Testis (tissue), 3 donors: Measurements from ENCODE around the gene OSTN. TPM values are rescaled to one million over a fixed set of nuclear protein-coding genes. Genes with fewer than 3 reads are reported as not detected.

ENCODE experiments used
- DNase-seq: peaks from one replicate; pipeline ENCODE4 v3.0.0-alpha.2; 2019
- H3K27ac ChIP-seq, 2 donors: fragments of 200-600 bp; sonication (generic); one replicate each; pipeline ENCODE4 v1.5.1; 2019
- H3K27me3 ChIP-seq: fragments of 200-600 bp; sonication (generic); one replicate; pipeline ENCODE4 v1.5.1; 2019
- H3K36me3 ChIP-seq: fragments of 200-600 bp; sonication (generic); one replicate; pipeline ENCODE4 v1.5.1; 2017; ENCODE audit warnings: low read depth; ENCODE audit errors: missing control alignments
- H3K4me1 ChIP-seq: fragments of 200-600 bp; sonication (generic); one replicate; pipeline ENCODE4 v1.5.1; 2019
- H3K4me3 ChIP-seq, 2 donors: fragments of 200-600 bp; sonication (generic); one replicate each; pipeline ENCODE4 v1.5.1; 2017 to 2019
- H3K9me3 ChIP-seq: fragments of 200-600 bp; sonication (generic); one replicate; pipeline ENCODE4 v1.5.1; 2017
- POLR2A ChIP-seq: fragments of 450-650 bp; IDR thresholded peaks from one replicate; pipeline ENCODE4 v1.6.1; 2017; ENCODE audit warnings: antibody characterized with exemption, mild to moderate bottlenecking, moderate library complexity
- WGBS, 2 donors: methylation state at CpG; one replicate each; pipeline ENCODE4 v1.1.5; 2018; 5-methylcytosine and 5-hydroxymethylcytosine counted together
- intact Hi-C: fragments of 100-400 bp; cut with DNase I; formaldehyde crosslinking; loops from one replicate; pipeline ENCODE4 v1.15.1; 2023; ENCODE audit warnings: low total_unique reads
- polyA plus RNA-seq: library from polyadenylated mRNA; stranded (reverse); fragments of 350-450 nt; fragmentation: Illumina TruSeq; extraction: RNeasy Lipid Tissue Mini Kit (QIAGEN cat#74804); gene quantifications from one replicate; pipeline ENCODE4 v1.2.3, GENCODE V29; 2014; ENCODE audit warnings: low read depth, low replicate concordance; ENCODE audit not compliant: insufficient read depth
- total RNA-seq, 2 donors: library from RNA; depleted of rRNA; stranded (reverse); fragments of >200 nt; gene quantifications; one replicate each; pipeline ENCODE4 v1.2.3, GENCODE V29; 2016
- TF ChIP-seq, protein P1 (sequence below), 3 experiments: fragments of 450-650 bp in 2 of 3; fragments of 200-600 bp in 1 of 3; sonication (generic) in 1 of 3; IDR thresholded peaks; one replicate each; pipeline ENCODE4 v1.5.1; 2016 to 2019; ENCODE audit warnings: antibody characterized with exemption in 3 of 3, mild to moderate bottlenecking in 2 of 3, moderate library complexity in 1 of 3

The OSTN gene
- total and polyA plus RNA-seq, 3 donors from 2014 or later, result 0.16 TPM; not detected in 2

DNA sequence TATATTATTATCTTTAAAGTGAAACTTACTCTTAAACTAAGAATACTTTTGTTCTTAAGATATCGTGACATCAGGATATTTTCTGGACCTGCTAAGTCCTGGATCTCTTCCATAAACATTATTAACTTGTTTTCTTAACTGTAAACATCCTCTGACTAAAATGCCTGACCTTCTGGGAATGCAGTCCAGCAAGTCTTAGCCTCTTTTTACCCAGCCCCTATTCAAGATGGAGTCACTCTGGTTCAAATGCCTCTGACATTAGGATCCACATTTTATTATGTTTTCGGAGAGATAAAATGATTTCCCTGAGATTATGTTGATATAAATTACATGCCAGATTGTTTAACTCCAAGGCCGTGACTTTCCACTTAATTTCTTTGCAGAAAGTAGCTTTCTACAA lies 37.6 kb downstream of the OSTN start:
- H3K27ac ChIP-seq, result no peak overlapping the region
- no peak overlapping the region for H3K4me3 ChIP-seq
- no peaks in the 10 kb centered on the region for H3K4me1 ChIP-seq
- intact Hi-C loops, result no loop called here
- TF ChIP-seq, protein P1, sequence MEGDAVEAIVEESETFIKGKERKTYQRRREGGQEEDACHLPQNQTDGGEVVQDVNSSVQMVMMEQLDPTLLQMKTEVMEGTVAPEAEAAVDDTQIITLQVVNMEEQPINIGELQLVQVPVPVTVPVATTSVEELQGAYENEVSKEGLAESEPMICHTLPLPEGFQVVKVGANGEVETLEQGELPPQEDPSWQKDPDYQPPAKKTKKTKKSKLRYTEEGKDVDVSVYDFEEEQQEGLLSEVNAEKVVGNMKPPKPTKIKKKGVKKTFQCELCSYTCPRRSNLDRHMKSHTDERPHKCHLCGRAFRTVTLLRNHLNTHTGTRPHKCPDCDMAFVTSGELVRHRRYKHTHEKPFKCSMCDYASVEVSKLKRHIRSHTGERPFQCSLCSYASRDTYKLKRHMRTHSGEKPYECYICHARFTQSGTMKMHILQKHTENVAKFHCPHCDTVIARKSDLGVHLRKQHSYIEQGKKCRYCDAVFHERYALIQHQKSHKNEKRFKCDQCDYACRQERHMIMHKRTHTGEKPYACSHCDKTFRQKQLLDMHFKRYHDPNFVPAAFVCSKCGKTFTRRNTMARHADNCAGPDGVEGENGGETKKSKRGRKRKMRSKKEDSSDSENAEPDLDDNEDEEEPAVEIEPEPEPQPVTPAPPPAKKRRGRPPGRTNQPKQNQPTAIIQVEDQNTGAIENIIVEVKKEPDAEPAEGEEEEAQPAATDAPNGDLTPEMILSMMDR (IDR thresholded peaks at IDR 0.05), result no peak
- no peak for TF ChIP-seq POLR2A
- no peaks in the 10 kb centered on the region for H3K9me3 ChIP-seq
- DNase-seq, result no peak
- H3K36me3 ChIP-seq, result no peaks in the 10 kb centered on the region
- no peaks in the 10 kb centered on the region for H3K27me3 ChIP-seq
- 75 to 80% methylated on average over 3 of the region's 3 CpGs for WGBS, 2 donors

DNA sequence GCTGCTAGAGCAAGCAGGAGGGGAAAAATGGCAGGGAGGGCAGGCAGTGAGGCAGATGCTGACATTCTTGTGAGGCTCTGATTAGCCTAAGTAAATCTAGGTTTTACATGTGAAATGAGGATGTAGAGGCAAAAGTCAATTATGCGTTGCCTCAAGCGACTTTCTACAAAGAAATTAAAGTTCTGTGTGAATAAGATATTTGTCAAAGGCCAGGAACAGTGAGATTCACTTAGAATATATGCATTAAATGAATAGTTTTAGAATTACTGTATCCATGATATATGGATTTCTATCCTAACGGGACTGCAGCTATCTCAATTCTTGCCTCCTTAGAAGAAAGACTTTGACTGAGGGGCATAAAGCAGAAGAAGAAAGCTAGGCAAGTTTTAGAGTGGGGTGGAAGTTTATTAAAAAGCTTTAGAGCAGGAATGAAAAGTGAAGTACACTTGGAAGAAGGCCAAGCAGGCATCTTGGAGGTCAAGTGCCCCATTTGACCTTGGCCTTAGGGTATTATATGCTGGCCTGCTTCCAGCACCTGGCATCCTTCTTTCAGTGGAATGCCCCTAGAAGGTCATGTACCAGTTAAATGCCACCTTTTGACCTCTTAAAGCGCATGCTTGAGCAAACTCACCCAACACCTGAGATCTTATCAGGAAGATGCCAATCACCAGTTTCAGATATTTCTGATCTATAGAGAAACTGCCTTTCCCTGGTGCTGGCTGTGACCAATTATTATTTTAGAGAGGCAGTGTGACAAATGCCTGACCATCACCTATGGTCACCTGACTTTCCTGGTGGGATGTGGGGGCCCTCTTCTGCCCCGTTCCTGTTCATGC lies 38.2 kb downstream of the OSTN start:
- H3K4me3 ChIP-seq, result no peak overlapping the region
- H3K27ac ChIP-seq, result no peak overlapping the region
- H3K36me3 ChIP-seq, result no peaks in the 10 kb centered on the region
- 88 to 89% methylated on average over 4 to 5 of the region's 5 CpGs for WGBS, 2 donors
- DNase-seq, result no peak
- H3K27me3 ChIP-seq, result no peaks in the 10 kb centered on the region
- no peaks in the 10 kb centered on the region for H3K4me1 ChIP-seq
- intact Hi-C loops, result no loop called here
- TF ChIP-seq POLR2A, result no peak
- TF ChIP-seq, protein P1 (IDR thresholded peaks at IDR 0.05), result no peak
- no peaks in the 10 kb centered on the region for H3K9me3 ChIP-seq

DNA sequence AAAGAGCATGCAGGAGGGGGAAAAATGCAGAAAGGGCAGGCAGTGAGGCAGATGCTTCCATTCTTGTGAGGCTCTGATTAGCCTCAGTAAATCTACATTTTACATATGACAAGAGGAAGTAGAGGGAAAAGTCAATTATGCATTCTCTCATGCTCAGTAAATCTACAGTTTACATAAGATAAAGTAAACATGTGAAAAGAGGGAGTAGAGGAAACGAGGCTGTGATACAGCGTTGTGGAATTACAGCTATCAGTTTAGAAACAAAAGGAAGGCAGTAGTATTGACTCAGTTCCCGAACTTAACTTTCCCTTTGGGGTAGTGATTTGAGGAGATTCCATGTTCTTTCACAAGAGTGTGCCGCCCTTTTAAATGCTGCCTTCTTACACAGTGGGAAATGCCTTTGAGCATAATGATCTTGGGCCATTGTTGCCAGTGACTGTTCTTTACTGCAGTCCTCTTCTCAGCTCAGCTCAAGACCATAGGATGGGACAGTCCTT lies 39.3 kb downstream of the OSTN start:
- TF ChIP-seq, protein P1 (IDR thresholded peaks at IDR 0.05), result no peak
- no peak for TF ChIP-seq POLR2A
- Histone ChIP-seq H3K27ac (no peak overlapping the region), H3K36me3 (no peaks in the 10 kb centered on the region), H3K4me3 (no peak overlapping the region), H3K27me3 (no peaks in the 10 kb centered on the region), H3K9me3 (no peaks in the 10 kb centered on the region), H3K4me1 (no peaks in the 10 kb centered on the region)
- no peak for DNase-seq
- WGBS, 2 donors, result 79 to 84% methylated on average over 4 of the region's 4 CpGs
- intact Hi-C loops, result no loop called here

DNA sequence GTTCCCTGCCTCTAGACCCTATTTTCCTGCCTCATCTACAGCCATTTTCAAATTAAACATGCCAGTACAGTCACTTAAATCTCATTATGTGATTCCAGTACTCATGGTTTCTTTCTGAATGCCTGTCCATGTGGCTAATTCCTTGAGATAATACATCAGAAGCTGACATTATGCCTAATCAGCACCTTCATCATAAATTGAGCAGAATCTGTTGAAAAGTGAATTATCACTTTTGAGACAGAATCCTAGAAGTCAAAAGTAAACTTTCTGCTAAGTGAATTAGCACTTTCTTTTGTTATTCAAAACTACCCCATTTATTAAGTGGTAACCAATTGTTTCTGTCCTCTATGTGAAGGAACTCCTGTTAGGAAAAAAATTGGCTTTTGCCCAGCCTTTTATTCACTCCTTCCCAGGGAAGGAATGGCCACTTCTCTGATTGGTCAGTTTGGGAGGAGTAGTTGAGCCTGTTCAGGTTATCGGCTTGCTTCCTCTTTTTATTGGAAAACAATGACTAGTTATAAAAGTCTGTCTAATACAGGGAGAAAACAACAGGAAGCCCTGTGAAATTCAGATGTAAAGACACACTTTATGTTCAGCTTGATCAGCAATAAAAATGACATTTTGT lies 40.5 kb downstream of the OSTN start:
- no peak for TF ChIP-seq POLR2A
- Histone ChIP-seq H3K27me3 (no peaks in the 10 kb centered on the region), H3K9me3 (no peaks in the 10 kb centered on the region), H3K4me1 (no peaks in the 10 kb centered on the region), H3K4me3 (no peak overlapping the region), H3K36me3 (no peaks in the 10 kb centered on the region), H3K27ac (no peak overlapping the region)
- intact Hi-C loops, result no loop called here
- WGBS, 2 donors, result 52 to 59% methylated on average over 1 of the region's 1 CpG
- no peak for DNase-seq

DNA sequence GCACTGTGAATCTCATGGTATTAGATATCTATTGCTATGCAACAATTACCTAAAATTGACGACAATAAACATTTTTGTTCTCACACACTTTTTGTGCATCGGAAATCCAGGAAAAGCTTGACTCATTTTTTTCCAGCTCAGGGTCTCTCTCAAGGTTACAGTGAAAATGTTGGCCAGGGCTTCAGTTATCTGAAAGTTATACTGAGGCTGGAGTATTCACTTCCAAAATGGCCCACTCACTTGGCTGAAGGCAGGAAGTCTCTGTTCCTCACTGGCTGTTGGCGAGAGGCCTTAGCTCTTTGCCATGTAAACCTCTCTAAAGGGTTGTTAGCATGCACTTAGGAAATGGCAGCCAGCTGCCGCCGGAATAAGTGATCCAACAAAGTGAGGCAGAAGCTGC lies 41.4 kb downstream of the OSTN start:
- Histone ChIP-seq H3K27ac (peak overlapping the region in 1 of 2 donors; percentile 63), H3K27me3 (no peaks in the 10 kb centered on the region), H3K36me3 (no peaks in the 10 kb centered on the region), H3K4me3 (no peak overlapping the region), H3K9me3 (no peaks in the 10 kb centered on the region), H3K4me1 (no peaks in the 10 kb centered on the region)
- TF ChIP-seq, protein P1 (IDR thresholded peaks at IDR 0.05), result no peak
- TF ChIP-seq POLR2A, result no peak
- WGBS, 2 donors, result 33 to 37% methylated on average over 5 of the region's 5 CpGs
- no peak for DNase-seq
- intact Hi-C loops, result no loop called here
